ENCODE data around the gene ANKRD62.
"Not testable (repeated sequence)": the region's sequence is repeated elsewhere in the genome, so short reads cannot be mapped to it uniquely, and the experiment has no call there.

ANKRD62 gene

GRCh38 chr18:12064086-12064763, 29.4 kb upstream of the ANKRD62 start:
- in situ Hi-C loops (cut with MboI; ENCODE audit: low sequenced_read_pairs): no loop called here

- in situ Hi-C loops (cut with MboI; ENCODE audit: low sequenced_read_pairs): no loop called here
Measured at GRCh38 chr18:12065397-12065796, 28.2 kb upstream of the ANKRD62 start.

DNA sequence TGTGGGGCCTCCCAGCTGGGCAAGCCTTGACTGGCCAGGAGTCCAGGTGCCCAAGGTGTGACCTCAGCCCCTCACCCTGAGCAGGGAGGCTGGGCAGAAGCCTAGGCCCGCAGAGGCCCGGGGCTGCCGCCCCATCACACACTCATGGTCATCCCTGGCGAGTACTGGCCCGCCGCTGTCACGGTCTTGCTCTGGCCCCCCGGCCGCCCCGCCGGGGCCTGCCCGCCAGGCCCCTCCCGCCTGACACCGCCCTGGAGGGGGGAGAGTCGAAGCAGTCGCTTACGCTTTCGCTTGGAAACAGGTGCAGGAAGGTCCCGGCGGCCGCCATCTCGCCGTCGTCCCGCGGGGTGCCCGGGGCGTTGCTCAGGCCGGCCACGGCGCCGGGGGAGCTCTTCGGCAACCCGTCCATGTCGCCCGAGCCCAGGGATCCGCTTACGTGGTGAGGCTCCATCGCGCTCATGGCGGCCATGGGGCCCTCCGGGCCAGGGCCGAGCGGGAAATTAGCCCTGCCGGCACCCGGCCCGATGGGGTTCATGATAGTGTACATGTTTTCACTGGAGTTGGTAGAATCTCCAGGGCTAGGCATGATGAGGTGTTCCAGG, 26.6 kb upstream of the ANKRD62 start:
- in situ Hi-C loops (cut with MboI; ENCODE audit: low sequenced_read_pairs): no loop called here

DNA sequence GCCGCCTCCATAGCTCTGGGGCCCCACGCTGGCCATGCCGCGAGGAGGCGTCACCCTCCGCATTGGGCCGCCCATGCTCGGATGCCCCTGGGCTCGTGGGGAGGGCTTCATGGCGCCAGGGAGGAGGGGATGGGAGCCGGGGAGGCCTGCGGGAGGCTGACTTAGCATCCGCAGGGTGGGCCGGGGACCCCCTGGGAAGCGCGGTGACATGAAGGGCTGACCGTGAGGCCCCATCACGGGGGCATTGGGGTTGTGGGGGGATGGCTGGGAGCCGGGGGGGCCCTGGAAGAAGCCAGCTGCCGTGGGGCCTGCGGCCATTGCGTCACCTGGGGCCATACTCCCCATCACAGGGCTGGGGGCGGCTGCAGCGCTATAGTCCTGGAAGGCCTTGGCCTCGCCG, 26.0 kb upstream of the ANKRD62 start:
- in situ Hi-C loops (cut with MboI; ENCODE audit: low sequenced_read_pairs): no loop called here

DNA sequence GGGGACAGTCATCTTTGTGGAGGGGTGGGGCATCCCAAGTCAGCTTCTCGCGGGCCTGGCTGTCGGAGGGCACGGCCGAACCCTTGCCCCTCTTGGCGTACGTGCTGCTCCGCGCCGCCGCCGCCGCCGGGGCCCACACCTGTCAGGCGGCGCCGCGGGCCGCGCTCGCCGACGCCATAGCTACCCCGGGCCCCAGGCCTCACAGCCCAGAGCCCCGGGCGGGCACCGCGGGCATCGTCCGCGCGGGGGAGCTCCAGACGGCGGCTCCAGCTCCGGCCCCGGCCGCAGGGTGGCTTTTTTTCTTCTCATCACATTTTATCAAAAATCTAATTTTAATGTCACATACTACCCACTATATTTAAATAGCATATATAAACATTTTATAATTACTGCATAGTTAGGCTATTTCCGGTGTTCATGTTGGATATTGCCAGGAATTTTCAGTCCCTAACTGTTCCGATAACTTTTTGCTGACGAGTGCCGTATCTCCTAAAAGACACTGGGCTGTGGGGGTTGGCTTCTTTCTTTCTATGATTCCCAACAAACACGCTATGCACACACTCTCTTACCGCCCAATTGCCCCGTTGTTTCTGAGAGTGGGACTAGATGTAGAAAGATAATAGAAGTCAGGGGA, 25.2 kb upstream of the ANKRD62 start:
- in situ Hi-C loops (cut with MboI; ENCODE audit: low sequenced_read_pairs): not testable (repeated sequence)

GRCh38 chr18:12068950-12069320, 24.7 kb upstream of the ANKRD62 start:
- in situ Hi-C loops (cut with MboI; ENCODE audit: low sequenced_read_pairs): no loop called here

DNA sequence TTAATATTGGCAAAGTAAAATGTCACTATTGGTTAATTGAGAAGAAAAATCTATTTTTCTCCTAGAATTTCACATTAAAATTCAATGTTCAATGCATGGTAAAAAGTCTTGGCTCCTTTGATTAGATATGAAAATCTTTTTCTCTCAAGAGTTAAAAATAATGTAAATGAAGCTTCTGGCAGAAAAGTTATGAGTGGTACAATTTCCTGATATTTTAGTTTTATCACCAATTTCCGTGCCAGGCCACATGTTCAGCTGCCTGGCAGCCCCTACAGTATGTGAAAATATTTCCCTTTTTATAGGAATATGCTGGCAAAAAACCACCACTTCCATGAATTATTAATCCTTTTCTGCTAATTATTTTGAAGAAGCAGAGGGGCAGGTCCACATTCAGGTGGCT, 22.6 kb upstream of the ANKRD62 start:
- in situ Hi-C loops (cut with MboI; ENCODE audit: low sequenced_read_pairs): not testable (repeated sequence)

DNA sequence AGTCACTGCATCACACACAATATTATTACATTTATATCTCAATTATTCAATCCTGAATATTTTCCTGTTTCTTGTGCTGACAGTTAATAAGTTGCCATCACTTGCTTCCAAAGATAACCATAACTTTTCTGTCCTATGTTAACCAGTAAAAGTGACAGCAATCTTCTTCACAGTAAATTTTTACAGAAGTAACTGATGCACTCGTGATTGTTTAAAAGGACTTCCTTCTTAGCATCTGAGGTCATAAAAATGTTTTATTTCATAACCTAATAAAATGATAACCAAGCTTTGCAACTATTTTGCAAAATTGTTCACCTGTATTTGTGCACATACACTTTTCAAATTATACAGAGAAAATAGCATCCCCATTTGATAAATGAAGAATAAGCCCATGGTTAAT, 20.6 kb upstream of the ANKRD62 start:
- in situ Hi-C loops (cut with MboI; ENCODE audit: low sequenced_read_pairs): no loop called here

GRCh38 chr18:12074736-12075135, 18.9 kb upstream of the ANKRD62 start:
- in situ Hi-C loops (cut with MboI; ENCODE audit: low sequenced_read_pairs): no loop called here

- in situ Hi-C loops (cut with MboI; ENCODE audit: low sequenced_read_pairs): no loop called here
Measured at GRCh38 chr18:12076424-12077140, 17.1 kb upstream of the ANKRD62 start.

GRCh38 chr18:12077994-12078393, 15.6 kb upstream of the ANKRD62 start:
- in situ Hi-C loops (cut with MboI; ENCODE audit: low sequenced_read_pairs): not testable (repeated sequence)

DNA sequence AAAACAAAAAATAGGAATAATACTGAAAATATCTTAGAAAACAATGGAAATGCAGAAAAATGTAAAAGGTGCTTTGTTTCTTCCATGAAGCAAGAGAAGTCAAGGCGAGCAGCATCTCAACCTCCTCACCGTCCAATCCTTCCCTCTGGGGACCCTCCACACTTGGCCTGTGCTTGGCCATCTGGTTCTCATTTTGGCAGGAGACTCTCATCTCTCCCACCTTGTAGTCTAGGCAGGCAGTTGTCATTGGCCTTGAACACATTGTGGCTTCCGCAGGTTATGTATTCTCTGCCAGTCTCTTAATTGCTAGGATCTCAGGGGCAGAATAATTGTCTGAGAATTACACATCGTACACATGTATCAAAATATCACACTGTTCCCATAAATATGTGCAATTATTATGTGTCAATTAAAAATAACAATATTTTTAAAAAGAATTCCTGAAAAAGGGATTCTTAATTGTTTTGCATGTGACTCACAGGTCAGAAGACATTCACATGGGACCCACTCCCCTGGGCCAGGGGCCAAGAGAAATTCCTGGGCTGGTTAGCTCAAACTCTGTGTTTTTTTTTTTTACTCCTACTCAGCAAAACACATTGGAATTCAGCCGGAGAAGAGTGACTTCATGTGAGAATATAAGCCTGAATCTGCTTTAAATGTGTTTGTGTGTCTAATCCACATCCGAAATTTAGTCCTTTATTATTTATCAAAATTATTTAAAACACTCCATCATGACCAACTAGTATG, 14.0 kb upstream of the ANKRD62 start:
- in situ Hi-C loops (cut with MboI; ENCODE audit: low sequenced_read_pairs): no loop called here

DNA sequence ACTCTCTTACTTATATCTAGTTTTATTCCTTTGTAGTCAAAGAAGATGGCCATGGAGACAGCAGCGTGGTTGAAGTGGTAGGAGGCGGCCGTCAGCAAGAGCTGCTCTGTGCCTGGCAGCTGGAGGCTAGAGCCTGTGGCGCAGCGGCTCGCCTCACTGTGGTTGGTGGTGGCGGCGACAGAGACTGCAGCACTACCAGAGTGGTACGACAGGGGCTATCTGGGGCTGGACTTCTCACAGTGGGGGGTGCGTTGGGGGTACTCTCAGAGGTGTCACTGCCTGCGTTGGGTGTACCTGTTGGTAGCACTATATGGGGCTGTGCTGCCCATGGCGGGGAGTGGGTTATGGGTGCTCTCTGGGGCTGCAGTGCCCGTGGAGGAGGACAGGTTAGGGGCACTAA, 8.5 kb upstream of the ANKRD62 start:
- in situ Hi-C loops (cut with MboI; ENCODE audit: low sequenced_read_pairs): no loop called here

GRCh38 chr18:12085786-12086185, 7.9 kb upstream of the ANKRD62 start:
- in situ Hi-C loops (cut with MboI; ENCODE audit: low sequenced_read_pairs): no loop called here

DNA sequence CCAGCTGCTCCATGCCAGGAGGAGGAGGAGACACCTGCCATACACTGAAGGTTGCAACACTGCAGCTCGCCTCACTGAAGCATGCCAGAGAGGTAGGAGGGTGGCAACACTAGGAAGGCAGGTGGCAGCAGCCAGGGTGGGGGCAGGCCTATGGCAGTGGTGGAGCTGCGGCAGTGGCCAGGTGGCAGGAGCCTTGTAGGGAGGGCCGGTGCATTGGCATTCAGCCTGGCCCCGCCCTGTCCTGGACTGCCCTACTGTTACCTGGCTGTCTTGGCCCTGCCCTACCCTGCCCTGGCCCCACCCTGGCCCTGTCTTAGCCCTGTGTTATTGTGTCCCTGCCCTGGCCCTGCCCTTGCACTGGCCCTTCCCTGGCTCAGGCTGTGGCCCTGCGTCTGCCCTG, 7.4 kb upstream of the ANKRD62 start:
- in situ Hi-C loops (cut with MboI; ENCODE audit: low sequenced_read_pairs): no loop called here

- in situ Hi-C loops (cut with MboI; ENCODE audit: low sequenced_read_pairs): no loop called here
Measured at GRCh38 chr18:12086677-12087470, 6.8 kb upstream of the ANKRD62 start.

GRCh38 chr18:12087471-12088025, 6.1 kb upstream of the ANKRD62 start:
- in situ Hi-C loops (cut with MboI; ENCODE audit: low sequenced_read_pairs): no loop called here

GRCh38 chr18:12088096-12088495, 5.5 kb upstream of the ANKRD62 start:
- in situ Hi-C loops (cut with MboI; ENCODE audit: low sequenced_read_pairs): no loop called here

- in situ Hi-C loops (cut with MboI; ENCODE audit: low sequenced_read_pairs): no loop called here
Measured at GRCh38 chr18:12088731-12089375, 4.8 kb upstream of the ANKRD62 start.

All from HL-60/S4 treated with phorbol 12-myristate 13-acetate at 8.2 ng/mL for 4 days and 3 days (cell line).